Gastroesophageal sphincter (tissue), 3 donors: Measurements from ENCODE around the gene ZNF215.

Experiments used
- EP300 ChIP-seq: sonication (generic); formaldehyde crosslinking; IDR thresholded peaks from one replicate; pipeline ENCODE4 v1.6.1; 2017; ENCODE audit warnings: antibody characterized with exemption, mild to moderate bottlenecking
- POLR2A ChIP-seq, 2 donors: fragments of 450-650 bp; IDR thresholded peaks; one replicate each; pipeline ENCODE4 v1.6.1; 2017; ENCODE audit warnings: antibody characterized with exemption in 2 of 2, mild to moderate bottlenecking in 2 of 2, moderate library complexity in 1 of 2
- POLR2AphosphoS5 ChIP-seq: sonication (generic); formaldehyde crosslinking; IDR thresholded peaks from one replicate; pipeline ENCODE4 v1.6.1; 2017; ENCODE audit warnings: antibody characterized with exemption
- TF ChIP-seq, protein P1 (sequence below), 4 experiments: fragments of 200-600 bp in 2 of 4; fragments of 450-650 bp in 2 of 4; sonication (generic) in 1 of 4; IDR thresholded peaks; one replicate each; pipeline ENCODE4 v1.5.1; 2017 to 2019; ENCODE audit warnings: antibody characterized with exemption in 4 of 4, mild to moderate bottlenecking in 2 of 4, moderate library complexity in 2 of 4

DNA sequence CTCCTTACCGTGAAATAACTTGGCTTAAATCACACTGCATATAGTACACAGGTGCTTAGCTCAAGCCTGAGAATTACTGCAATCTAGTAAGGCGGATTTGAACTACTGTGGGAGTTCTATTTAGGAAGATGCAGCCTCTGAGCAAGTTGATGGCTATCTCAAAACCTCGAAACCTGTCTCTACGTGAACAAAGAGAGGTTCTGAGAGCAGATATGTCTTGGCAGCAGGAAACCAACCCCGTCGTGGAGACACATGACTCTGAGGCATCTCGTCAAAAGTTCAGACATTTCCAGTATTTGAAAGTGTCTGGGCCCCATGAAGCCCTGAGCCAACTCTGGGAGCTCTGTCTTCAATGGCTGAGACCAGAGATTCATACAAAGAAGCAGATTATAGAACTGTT, 5.9 kb downstream of the ZNF215 start:
- TF ChIP-seq, protein P1, sequence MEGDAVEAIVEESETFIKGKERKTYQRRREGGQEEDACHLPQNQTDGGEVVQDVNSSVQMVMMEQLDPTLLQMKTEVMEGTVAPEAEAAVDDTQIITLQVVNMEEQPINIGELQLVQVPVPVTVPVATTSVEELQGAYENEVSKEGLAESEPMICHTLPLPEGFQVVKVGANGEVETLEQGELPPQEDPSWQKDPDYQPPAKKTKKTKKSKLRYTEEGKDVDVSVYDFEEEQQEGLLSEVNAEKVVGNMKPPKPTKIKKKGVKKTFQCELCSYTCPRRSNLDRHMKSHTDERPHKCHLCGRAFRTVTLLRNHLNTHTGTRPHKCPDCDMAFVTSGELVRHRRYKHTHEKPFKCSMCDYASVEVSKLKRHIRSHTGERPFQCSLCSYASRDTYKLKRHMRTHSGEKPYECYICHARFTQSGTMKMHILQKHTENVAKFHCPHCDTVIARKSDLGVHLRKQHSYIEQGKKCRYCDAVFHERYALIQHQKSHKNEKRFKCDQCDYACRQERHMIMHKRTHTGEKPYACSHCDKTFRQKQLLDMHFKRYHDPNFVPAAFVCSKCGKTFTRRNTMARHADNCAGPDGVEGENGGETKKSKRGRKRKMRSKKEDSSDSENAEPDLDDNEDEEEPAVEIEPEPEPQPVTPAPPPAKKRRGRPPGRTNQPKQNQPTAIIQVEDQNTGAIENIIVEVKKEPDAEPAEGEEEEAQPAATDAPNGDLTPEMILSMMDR (IDR thresholded peaks at IDR 0.05): no peak
- TF ChIP-seq POLR2A (IDR thresholded peaks at IDR 0.05) (no peak), POLR2AphosphoS5 (no peak), EP300 (no peak)
